GM13977 (cell line): Measurements from ENCODE around the gene GNPTG.

Experiments
- DNase-seq: peaks from one replicate; pipeline ENCODE4 v3.0.0; 2012; ENCODE audit warnings: low spot score
- in situ Hi-C: fragments of 300-500 bp; cut with MboI; formaldehyde crosslinking; loops from one replicate; pipeline ENCODE4 v1.12.0; 2022; ENCODE audit warnings: low sequenced_read_pairs, low pct_unique_long_range_greater_than_20kb, mixed read lengths, inconsistent platforms; ENCODE audit not compliant: unreplicated experiment
- TF ChIP-seq, protein P1 (sequence below): IDR thresholded peaks from 2 replicates; pipeline ENCODE4 v1.5.1; 2012; ENCODE audit warnings: mild to moderate bottlenecking, control low read depth; ENCODE audit not compliant: insufficient read depth; ENCODE audit errors: extremely low read depth, missing control alignments

GNPTG gene

DNA sequence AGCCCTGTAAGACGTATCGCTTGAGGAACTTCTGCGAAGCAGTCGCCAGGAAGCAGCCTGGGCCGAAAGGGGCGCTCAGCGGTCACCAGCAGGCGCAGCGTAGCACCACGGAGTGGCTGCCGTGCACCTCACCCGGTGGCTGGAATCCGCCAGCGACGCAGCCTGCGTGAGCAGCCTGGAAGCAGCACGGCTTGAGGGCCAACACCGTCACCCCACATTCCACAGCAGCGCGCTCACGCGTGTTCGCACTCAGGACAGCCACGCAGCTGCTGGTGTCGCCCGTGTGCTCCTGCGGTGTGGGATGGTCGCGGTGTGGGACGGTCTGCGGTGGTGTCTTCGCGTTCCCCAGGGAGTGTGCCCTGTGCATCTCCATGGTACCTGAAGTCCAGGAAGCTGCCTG lies 32.7 kb upstream of the GNPTG start:
- TF ChIP-seq, protein P1, sequence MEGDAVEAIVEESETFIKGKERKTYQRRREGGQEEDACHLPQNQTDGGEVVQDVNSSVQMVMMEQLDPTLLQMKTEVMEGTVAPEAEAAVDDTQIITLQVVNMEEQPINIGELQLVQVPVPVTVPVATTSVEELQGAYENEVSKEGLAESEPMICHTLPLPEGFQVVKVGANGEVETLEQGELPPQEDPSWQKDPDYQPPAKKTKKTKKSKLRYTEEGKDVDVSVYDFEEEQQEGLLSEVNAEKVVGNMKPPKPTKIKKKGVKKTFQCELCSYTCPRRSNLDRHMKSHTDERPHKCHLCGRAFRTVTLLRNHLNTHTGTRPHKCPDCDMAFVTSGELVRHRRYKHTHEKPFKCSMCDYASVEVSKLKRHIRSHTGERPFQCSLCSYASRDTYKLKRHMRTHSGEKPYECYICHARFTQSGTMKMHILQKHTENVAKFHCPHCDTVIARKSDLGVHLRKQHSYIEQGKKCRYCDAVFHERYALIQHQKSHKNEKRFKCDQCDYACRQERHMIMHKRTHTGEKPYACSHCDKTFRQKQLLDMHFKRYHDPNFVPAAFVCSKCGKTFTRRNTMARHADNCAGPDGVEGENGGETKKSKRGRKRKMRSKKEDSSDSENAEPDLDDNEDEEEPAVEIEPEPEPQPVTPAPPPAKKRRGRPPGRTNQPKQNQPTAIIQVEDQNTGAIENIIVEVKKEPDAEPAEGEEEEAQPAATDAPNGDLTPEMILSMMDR = no peak
- no peak for DNase-seq
- in situ Hi-C loops = no loop called here

DNA sequence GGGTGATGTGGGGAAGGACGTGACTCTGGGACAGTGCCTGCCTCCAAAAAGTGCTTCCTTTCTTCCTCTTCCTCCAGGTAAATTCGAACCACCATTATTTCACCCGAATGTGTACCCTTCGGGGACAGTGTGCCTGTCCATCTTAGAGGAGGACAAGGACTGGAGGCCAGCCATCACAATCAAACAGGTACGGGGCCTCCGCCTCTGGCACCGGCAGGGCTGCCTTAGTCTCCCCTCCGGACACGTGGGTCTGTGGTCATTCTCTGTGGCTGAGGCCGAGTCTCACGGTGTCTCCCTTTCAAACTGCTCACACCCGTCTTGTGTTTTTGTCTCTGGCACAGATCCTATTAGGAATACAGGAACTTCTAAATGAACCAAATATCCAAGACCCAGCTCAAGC lies 31.6 kb upstream of the GNPTG start:
- in situ Hi-C loops = no loop called here
- TF ChIP-seq, protein P1 = no peak
- no peak for DNase-seq

DNA sequence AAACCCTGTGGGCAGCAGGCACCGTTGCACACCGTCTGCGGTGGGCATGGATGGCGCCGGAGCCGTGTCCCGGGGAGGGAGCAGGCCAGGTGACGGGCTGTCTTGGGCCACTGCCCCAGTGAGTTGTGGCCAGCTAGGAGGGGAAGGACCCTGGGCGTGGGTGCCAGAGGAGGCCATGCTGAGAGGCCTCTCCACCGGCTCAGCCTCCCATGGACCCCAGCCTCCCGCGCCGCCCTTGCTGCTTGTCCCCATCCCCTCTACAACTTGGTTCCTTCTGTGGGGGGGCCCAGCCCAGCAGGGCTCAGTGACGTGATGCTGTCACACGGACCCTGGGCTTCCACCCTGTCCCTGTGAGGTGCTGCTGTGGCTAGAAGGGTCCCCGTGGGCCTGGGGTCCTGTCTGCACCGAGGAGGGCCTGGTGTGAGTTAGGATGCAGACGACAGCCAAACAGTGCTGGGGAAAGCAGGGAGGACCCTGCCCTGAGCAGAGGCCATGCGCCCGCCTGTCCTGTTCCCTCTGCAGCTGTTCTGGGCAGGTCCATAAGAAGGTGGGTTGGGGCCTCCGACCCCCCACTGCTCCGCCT lies 31.0 kb upstream of the GNPTG start:
- DNase-seq = no peak
- in situ Hi-C loops = no loop called here
- TF ChIP-seq, protein P1 = no peak

DNA sequence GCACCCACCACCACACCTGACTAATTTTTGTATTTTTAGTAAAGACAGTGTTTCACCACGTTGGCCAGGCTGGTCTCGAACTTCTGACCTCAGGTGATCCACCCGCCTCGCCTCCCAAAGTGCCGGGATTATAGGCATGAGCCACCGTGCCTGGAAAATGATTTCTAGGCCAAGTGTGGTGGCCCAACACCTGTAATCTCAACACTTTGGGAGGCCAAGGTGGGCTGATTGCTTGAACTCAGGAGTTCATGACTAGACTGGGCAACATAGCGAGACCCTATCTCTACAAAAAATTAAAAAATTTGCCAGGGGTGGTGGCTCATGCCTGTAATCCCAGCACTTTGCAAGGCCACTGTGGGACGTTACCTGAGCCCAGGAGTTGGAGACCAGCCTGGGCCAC lies 29.3 kb upstream of the GNPTG start:
- TF ChIP-seq, protein P1 = no peak
- in situ Hi-C loops = no loop called here
- no peak for DNase-seq

- DNase-seq = no peak
- TF ChIP-seq, protein P1 = no peak
- in situ Hi-C loops = no loop called here
Measured at GRCh38 chr16:1323296-1324239, 28.2 kb upstream of the GNPTG start.

GRCh38 chr16:1324286-1324826 lies 27.4 kb upstream of the GNPTG start:
- DNase-seq = no peak
- TF ChIP-seq, protein P1 = no peak
- in situ Hi-C loops = no loop called here
